Thyroid gland (tissue), 4 donors: ENCODE measurements around the gene ISM1. TPM values are rescaled to one million over a fixed set of nuclear protein-coding genes. Genes with fewer than 3 reads are reported as not detected.

Source experiments
- DNase-seq, 2 donors: peaks; one replicate each; pipeline ENCODE4 v3.0.0-alpha.2; 2019
- H3K27ac ChIP-seq, 3 donors: fragments of 200-600 bp; sonication (generic); 1 replicate in 2 of 3; 2 replicates in 1 of 3; pipeline ENCODE4 v1.5.1; 2016 to 2019; ENCODE audit warnings: mild to moderate bottlenecking in 1 of 3, moderate library complexity in 1 of 3
- H3K27me3 ChIP-seq: fragments of 200-600 bp; sonication (generic); one replicate; pipeline ENCODE4 v1.5.1; 2019
- H3K36me3 ChIP-seq, 2 donors: fragments of 200-600 bp; sonication (generic); one replicate each; pipeline ENCODE4 v1.5.1; 2016 to 2019
- H3K4me1 ChIP-seq, 2 donors: fragments of 200-600 bp; sonication (generic); one replicate each; pipeline ENCODE4 v1.5.1; 2017 to 2019
- H3K4me3 ChIP-seq, 3 donors: fragments of 200-600 bp; sonication (generic); replicated peaks in 1 of 3; 1 replicate in 2 of 3; 2 replicates in 1 of 3; pipeline ENCODE4 v1.5.1; 2016; ENCODE audit warnings: mild to moderate bottlenecking in 1 of 3
- H3K9me3 ChIP-seq: fragments of 200-600 bp; sonication (generic); one replicate; pipeline ENCODE4 v1.5.1; 2017
- POLR2A ChIP-seq, 2 donors: fragments of 450-650 bp; IDR thresholded peaks; one replicate each; pipeline ENCODE4 v1.6.1; 2017; ENCODE audit warnings: antibody characterized with exemption in 2 of 2, mild to moderate bottlenecking in 2 of 2, moderate library complexity in 1 of 2
- WGBS, 2 donors: methylation state at CpG; one replicate each; pipeline ENCODE4 v1.1.5; 2017; 5-methylcytosine and 5-hydroxymethylcytosine counted together
- intact Hi-C: fragments of 100-400 bp; cut with DNase I; formaldehyde crosslinking; loops from one replicate; pipeline ENCODE4 v1.15.1; 2023
- total RNA-seq, 4 donors: library from RNA; depleted of rRNA; stranded (reverse); fragments of >200 nt; gene quantifications; one replicate each; pipeline ENCODE4 v1.2.3, GENCODE V29; 2016
- TF ChIP-seq, protein P1 (sequence below), 6 experiments: fragments of 200-600 bp in 3 of 6; fragments of 450-650 bp in 3 of 6; sonication (generic) in 3 of 6; IDR thresholded peaks; one replicate each; pipeline ENCODE4 v1.5.1; 2016 to 2019; ENCODE audit warnings: antibody characterized with exemption in 6 of 6, mild to moderate bottlenecking in 2 of 6, inconsistent platforms in 1 of 6, moderate library complexity in 1 of 6

ISM1 gene
- total RNA-seq, 4 donors from 2014 or later = 77.5 to 98.4 (median 83.7) TPM

DNA sequence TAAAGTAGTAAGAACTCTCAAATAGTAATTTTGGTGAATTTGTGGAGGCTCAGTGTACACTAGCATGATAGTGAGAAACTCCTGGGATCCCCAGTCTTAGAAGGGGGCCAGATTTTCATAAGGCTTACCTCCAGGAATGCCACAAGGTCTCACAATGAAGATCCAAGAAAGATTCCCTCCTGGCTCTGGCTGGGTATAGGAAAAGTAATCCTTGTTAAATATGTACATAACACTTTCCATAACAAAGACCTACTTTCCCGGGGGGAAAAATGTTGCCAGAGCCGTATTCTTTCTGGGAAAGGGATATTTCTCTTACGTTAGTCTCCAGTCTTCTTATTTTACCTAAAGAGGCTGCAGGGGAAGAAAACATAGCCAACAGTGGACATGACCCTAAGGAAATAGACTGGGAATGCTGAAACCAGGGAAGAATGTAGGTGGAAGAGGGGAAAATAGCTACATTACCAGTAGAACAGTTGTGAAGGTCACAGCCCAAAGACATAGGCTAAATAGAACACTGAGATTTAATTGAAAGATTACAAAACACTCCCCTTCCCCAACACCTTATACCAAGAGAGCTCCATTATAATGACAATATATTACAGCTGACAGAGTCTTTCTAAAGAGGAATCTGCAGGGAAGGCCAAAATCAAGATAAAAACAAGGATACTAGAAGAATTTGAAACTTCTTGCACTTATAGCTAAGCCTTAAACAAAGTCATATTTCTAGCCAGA lies 34.9 kb upstream of the ISM1 start:
- intact Hi-C loops = no loop called here
- no peaks in the 10 kb centered on the region for H3K4me1 ChIP-seq
- H3K4me3 ChIP-seq = no peak overlapping the region
- H3K27ac ChIP-seq = no peak overlapping the region
- no peak for DNase-seq
- H3K36me3 ChIP-seq = no peaks in the 10 kb centered on the region
- TF ChIP-seq POLR2A (IDR thresholded peaks at IDR 0.05) = no peak
- TF ChIP-seq, protein P1, sequence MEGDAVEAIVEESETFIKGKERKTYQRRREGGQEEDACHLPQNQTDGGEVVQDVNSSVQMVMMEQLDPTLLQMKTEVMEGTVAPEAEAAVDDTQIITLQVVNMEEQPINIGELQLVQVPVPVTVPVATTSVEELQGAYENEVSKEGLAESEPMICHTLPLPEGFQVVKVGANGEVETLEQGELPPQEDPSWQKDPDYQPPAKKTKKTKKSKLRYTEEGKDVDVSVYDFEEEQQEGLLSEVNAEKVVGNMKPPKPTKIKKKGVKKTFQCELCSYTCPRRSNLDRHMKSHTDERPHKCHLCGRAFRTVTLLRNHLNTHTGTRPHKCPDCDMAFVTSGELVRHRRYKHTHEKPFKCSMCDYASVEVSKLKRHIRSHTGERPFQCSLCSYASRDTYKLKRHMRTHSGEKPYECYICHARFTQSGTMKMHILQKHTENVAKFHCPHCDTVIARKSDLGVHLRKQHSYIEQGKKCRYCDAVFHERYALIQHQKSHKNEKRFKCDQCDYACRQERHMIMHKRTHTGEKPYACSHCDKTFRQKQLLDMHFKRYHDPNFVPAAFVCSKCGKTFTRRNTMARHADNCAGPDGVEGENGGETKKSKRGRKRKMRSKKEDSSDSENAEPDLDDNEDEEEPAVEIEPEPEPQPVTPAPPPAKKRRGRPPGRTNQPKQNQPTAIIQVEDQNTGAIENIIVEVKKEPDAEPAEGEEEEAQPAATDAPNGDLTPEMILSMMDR (IDR thresholded peaks at IDR 0.05) = no peak
- H3K9me3 ChIP-seq = no peaks in the 10 kb centered on the region
- 75 to 76% methylated on average over 3 of the region's 3 CpGs for WGBS, 2 donors
- H3K27me3 ChIP-seq = no peaks in the 10 kb centered on the region

DNA sequence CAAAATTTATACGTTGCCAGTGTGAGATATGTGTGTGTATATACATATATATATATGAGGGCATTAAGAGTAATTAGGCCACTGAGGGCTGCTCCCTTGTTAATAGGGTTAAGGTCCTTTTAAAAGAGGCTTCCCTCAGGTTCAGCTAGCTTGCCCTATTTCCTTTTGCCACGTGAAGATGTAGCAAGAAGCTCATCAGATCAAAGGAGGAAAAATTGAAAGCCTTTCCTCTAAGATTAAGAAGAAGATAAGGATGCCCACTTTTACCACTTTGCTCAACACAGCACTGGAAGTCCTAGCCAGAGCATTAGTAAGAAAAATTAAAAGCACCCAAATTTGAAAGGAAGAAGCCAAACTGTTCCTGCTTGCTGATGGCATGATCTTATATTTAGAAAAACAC lies 33.2 kb upstream of the ISM1 start:
- no peak overlapping the region for H3K4me3 ChIP-seq
- DNase-seq = no peak
- H3K27ac ChIP-seq = no peak overlapping the region
- no peaks in the 10 kb centered on the region for H3K9me3 ChIP-seq
- no peaks in the 10 kb centered on the region for H3K36me3 ChIP-seq
- WGBS, 2 donors = 72 to 75% methylated on average over 2 of the region's 2 CpGs
- no peaks in the 10 kb centered on the region for H3K4me1 ChIP-seq
- no peaks in the 10 kb centered on the region for H3K27me3 ChIP-seq
- TF ChIP-seq, protein P1 (IDR thresholded peaks at IDR 0.05) = no peak
- no peak for TF ChIP-seq POLR2A (IDR thresholded peaks at IDR 0.05)
- intact Hi-C loops = no loop called here

DNA sequence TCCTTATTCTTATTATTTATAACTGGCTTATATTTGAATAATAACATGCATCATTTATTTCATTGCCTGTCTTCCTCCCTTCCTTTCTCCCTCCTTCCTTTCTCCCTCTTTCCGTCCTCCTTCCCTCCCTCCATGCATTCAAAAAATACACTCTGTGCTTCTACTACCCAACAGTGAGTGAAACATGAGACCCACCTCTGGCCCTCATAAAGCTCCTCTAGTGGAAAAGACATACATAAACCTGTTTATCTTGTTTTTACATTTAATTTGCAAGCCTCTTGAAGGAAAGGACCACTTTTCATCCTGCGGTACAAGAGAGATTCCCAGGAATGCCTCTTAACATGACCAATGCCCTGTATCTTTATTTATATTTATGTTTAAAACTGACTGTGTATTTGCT lies 21.8 kb upstream of the ISM1 start:
- no peaks in the 10 kb centered on the region for H3K27me3 ChIP-seq
- no peak for DNase-seq
- H3K9me3 ChIP-seq = no peaks in the 10 kb centered on the region
- intact Hi-C loops = no loop called here
- TF ChIP-seq, protein P1 (IDR thresholded peaks at IDR 0.05) = no peak
- TF ChIP-seq POLR2A (IDR thresholded peaks at IDR 0.05) = no peak
- H3K4me1 ChIP-seq = peaks cover 3 to 8% of the 10 kb centered on the region in 2 donors
- H3K27ac ChIP-seq = no peak overlapping the region
- no peaks in the 10 kb centered on the region for H3K36me3 ChIP-seq
- no peak overlapping the region for H3K4me3 ChIP-seq
- 60 to 63% methylated on average over 2 of the region's 2 CpGs for WGBS, 2 donors

DNA sequence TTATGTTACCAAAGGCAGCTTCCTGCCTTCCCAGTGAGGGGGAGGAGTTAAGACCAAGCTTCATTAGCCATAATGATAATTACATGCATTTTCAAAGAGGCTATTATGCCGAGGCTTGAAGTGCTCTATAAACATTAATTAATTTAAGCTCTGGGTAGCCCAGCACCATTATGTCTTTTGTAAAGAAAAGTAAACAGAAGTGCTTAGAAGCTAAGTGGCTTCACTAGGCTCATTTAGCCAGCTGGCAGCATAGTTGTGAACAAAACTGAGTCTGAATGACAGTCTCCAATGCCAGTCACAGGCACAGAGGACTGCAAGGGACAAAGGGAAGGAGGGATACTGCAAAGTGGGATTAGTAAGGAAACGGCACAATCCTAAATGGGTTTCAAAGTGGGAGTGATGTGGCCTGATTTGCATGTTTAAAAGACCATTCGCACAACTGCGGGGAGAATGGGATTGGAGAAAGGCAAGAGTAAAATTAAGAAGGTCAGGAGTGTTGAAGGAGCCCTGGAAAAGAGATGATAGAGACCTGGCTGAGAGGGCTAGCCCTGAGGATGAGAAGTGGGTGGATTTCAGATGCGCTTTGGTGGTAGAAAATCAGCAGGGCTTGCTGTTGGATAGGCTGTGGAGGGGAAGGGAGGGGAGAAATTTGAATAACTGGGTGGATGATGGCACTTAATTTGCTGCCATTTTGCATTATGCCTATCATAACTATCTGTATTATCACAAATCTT lies 20.1 kb upstream of the ISM1 start:
- intact Hi-C loops = no loop called here
- Histone ChIP-seq H3K27ac (no peak overlapping the region), H3K36me3 (no peaks in the 10 kb centered on the region), H3K4me1 (peaks cover 8 to 17% of the 10 kb centered on the region in 2 donors), H3K27me3 (no peaks in the 10 kb centered on the region), H3K9me3 (no peaks in the 10 kb centered on the region), H3K4me3 (no peak overlapping the region)
- 62 to 76% methylated on average over 5 of the region's 5 CpGs for WGBS, 2 donors
- TF ChIP-seq POLR2A (IDR thresholded peaks at IDR 0.05) = no peak
- TF ChIP-seq, protein P1 (IDR thresholded peaks at IDR 0.05) = no peak
- no peak for DNase-seq

DNA sequence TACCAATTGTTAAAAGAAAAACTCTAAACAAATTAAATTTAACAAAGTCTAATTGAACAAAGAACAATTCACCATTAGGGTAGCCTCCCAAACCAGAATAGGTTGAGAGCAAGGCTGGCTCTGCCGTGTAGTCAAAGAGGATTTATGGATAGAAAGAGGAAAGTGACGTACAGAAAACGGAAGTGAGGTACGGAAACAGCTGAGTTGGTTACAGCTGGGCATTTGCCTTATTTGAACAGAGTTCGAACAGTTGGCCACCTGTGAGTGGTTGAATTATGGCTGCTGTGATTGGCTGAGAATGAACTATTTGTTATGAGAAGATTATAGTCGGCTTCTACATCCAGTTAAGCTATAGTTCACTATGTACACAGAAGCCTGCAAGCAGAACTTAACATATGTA lies 18.5 kb upstream of the ISM1 start:
- H3K4me1 ChIP-seq = peaks cover 8 to 21% of the 10 kb centered on the region in 2 donors
- TF ChIP-seq, protein P1 (IDR thresholded peaks at IDR 0.05) = no peak
- no peak for TF ChIP-seq POLR2A (IDR thresholded peaks at IDR 0.05)
- H3K27me3 ChIP-seq = no peaks in the 10 kb centered on the region
- no peak overlapping the region for H3K27ac ChIP-seq
- WGBS, 2 donors = 72 to 87% methylated on average over 6 of the region's 6 CpGs
- H3K36me3 ChIP-seq = no peaks in the 10 kb centered on the region
- intact Hi-C loops = no loop called here
- H3K9me3 ChIP-seq = no peaks in the 10 kb centered on the region
- no peak for DNase-seq
- H3K4me3 ChIP-seq = no peak overlapping the region
